K562 (cell line): ENCODE data around the gene LY6G6C. TPM values are rescaled to one million over a fixed set of nuclear protein-coding genes. Genes with fewer than 3 reads are reported as not detected.

Source experiments
- ATAC-seq: fragments of 200-7000 bp; cut with Tn5 transposase; 3 replicates; pipeline ENCODE4 v1.9.1; 2020; ENCODE audit warnings: moderate library complexity
- BruUV-seq: library from RNA; stranded (reverse); fragments of 400-500 nt; replicated peaks from 2 replicates; lab custom pipeline; 2021; lab: Mats Ljungman, UMichigan
- CTCF ChIA-PET: fragments of 300-600 bp; formaldehyde crosslinking; extraction: SDS; loops from one replicate; lab custom pipeline; 2021; ENCODE audit warnings: low intra/inter-chr PET ratio; lab: Yijun Ruan, JAX
- POLR2A ChIA-PET: fragments of 300-600, 350-650 bp; sonication (Branson Sonifier 250); formaldehyde crosslinking; extraction: SDS; loops from one replicate; lab custom pipeline; 2021; ENCODE audit warnings: antibody characterized with exemption, inconsistent platforms; lab: Yijun Ruan, JAX
- DNase-seq, 4 experiments: peaks; one replicate each; pipeline versions ENCODE4 v3.0.0 to v3.0.0-alpha.2; 2011 to 2018; ENCODE audit warnings: low spot score in 3 of 4, mixed read lengths in 3 of 4; ENCODE audit errors: extremely low read depth in 1 of 4
- FAIRE-seq: peaks from 2 replicates; lab custom pipeline; 2011; peaks lifted over from hg19 to GRCh38; lab: Jason Lieb, UNC
- H2AFZ ChIP-seq: 2 replicates; pipeline ENCODE4 v1.6.0; 2011; ENCODE audit warnings: low read depth, low read length, control low read depth, inconsistent platforms
- H3K27ac ChIP-seq: fragments of 200-600 bp; 3 replicates; pipeline ENCODE4 v1.8.0; 2011; ENCODE audit warnings: low read depth, mild to moderate bottlenecking, control low read depth, inconsistent platforms, low read length, moderate library complexity, mixed read lengths; ENCODE audit errors: extremely low read depth
- H3K27me3 ChIP-seq, 2 experiments: fragments of 300-600 bp in 1 of 2; 2 replicates in 1 of 2; 3 replicates in 1 of 2; pipeline versions ENCODE4 v1.6.0 to v1.8.0; 2011; ENCODE audit warnings: inconsistent platforms in 2 of 2, low read length in 2 of 2, mild to moderate bottlenecking in 1 of 2, mixed read lengths in 1 of 2, moderate library complexity in 1 of 2; ENCODE audit not compliant: control insufficient read depth in 2 of 2, insufficient read depth in 2 of 2
- H3K36me3 ChIP-seq: fragments of 300-600 bp; 3 replicates; pipeline ENCODE4 v1.8.0; 2011; ENCODE audit warnings: mild to moderate bottlenecking, low read length, inconsistent platforms; ENCODE audit not compliant: control insufficient read depth, insufficient read depth
- H3K4me1 ChIP-seq, 2 experiments: fragments of 200-600 bp in 1 of 2; replicated peaks in 1 of 2; 2 replicates in 1 of 2; 3 replicates in 1 of 2; pipeline versions ENCODE4 v1.5.1 to v1.8.0; 2011; ENCODE audit warnings: inconsistent platforms in 2 of 2, low read length in 2 of 2, mild to moderate bottlenecking in 1 of 2, mixed read lengths in 1 of 2, moderate library complexity in 1 of 2; ENCODE audit not compliant: control insufficient read depth in 2 of 2, insufficient read depth in 2 of 2
- H3K4me2 ChIP-seq: 2 replicates; pipeline ENCODE4 v1.6.1; 2011; ENCODE audit warnings: low read length, control low read depth, inconsistent platforms, mixed read lengths; ENCODE audit not compliant: insufficient read depth
- H3K4me3 ChIP-seq: fragments of 200-600 bp; sonication (generic), shearing (Covaris generic); 2 replicates; pipeline ENCODE4 v1.5.1; 2016; ENCODE audit warnings: control low read depth, inconsistent platforms
- H3K79me2 ChIP-seq: fragments of 200-600 bp; 3 replicates; pipeline ENCODE4 v1.8.0; 2011; ENCODE audit warnings: low read length, inconsistent platforms; ENCODE audit not compliant: control insufficient read depth, insufficient read depth
- H3K9ac ChIP-seq, 2 experiments: 2 replicates each; pipeline versions ENCODE4 v1.6.0 to v1.6.1; 2011; ENCODE audit warnings: low read depth in 2 of 2, low read length in 2 of 2, control low read depth in 1 of 2, inconsistent platforms in 1 of 2, mild to moderate bottlenecking in 1 of 2, mixed read lengths in 1 of 2; ENCODE audit not compliant: insufficient read depth in 1 of 2
- H3K9me1 ChIP-seq: one replicate; pipeline ENCODE4 v1.6.0; 2011; ENCODE audit warnings: inconsistent platforms, mild to moderate bottlenecking, low read length, moderate library complexity; ENCODE audit not compliant: control insufficient read depth, insufficient read depth
- H3K9me3 ChIP-seq: replicated peaks from 2 replicates; pipeline ENCODE4 v1.5.1; 2011; ENCODE audit warnings: low read depth, low read length, inconsistent platforms; ENCODE audit not compliant: control insufficient read depth, insufficient read depth
- H4K20me1 ChIP-seq: replicated peaks from 2 replicates; pipeline ENCODE4 v1.6.1; 2011; ENCODE audit warnings: low read length, inconsistent platforms, mixed read lengths; ENCODE audit not compliant: control insufficient read depth, insufficient read depth
- BMI1 ChIP-seq: fragments of 150-350 bp; IDR thresholded peaks from 2 replicates; pipeline ENCODE4 v1.6.1; 2014; ENCODE audit warnings: low read length
- ERF ChIP-seq: fragments of 450-650 bp; formaldehyde crosslinking; IDR thresholded peaks from 2 replicates; pipeline ENCODE4 v1.4.0; 2020; ENCODE audit warnings: mild to moderate bottlenecking, mixed read lengths
- FOXP1 ChIP-seq: sonication (generic); formaldehyde crosslinking; IDR thresholded peaks from 2 replicates; pipeline ENCODE4 v1.8.0; 2022; ENCODE audit warnings: mild to moderate bottlenecking, missing genetic modification reagents
- FOXP4 ChIP-seq: sonication (generic); formaldehyde crosslinking; IDR thresholded peaks from 2 replicates; pipeline ENCODE4 v1.8.0; 2022; ENCODE audit warnings: mild to moderate bottlenecking, missing genetic modification reagents, borderline replicate concordance
- HINFP ChIP-seq: fragments of 450-650 bp; conservative IDR thresholded peaks from 2 replicates; pipeline ENCODE4 v1.6.1; 2016; ENCODE audit warnings: missing genetic modification characterization, low read depth, mild to moderate bottlenecking, control low read depth, missing compliant biosample characterization
- MIER1 ChIP-seq: fragments of 450-650 bp; IDR thresholded peaks from 2 replicates; pipeline ENCODE4 v1.6.1; 2016; ENCODE audit warnings: antibody characterized with exemption, mild to moderate bottlenecking, low read depth
- NKRF ChIP-seq: fragments of 450-650 bp; IDR thresholded peaks from 2 replicates; pipeline ENCODE4 v1.6.1; 2016; ENCODE audit warnings: borderline replicate concordance
- RBBP5 ChIP-seq: fragments of 200-600 bp; sonication (generic); IDR thresholded peaks from 2 replicates; pipeline ENCODE4 v1.6.1; 2012; ENCODE audit warnings: borderline replicate concordance, mild to moderate bottlenecking, low read length, control low read depth, inconsistent platforms; ENCODE audit not compliant: insufficient read depth, poor library complexity, severe bottlenecking
- SIN3A ChIP-seq, 2 experiments: fragments of 150-350 bp in 1 of 2; IDR thresholded peaks; 2 replicates each; pipeline ENCODE4 v1.6.1; 2011 to 2016; ENCODE audit warnings: borderline replicate concordance in 2 of 2, low read depth in 2 of 2, low read length in 2 of 2, mild to moderate bottlenecking in 2 of 2, moderate library complexity in 2 of 2; ENCODE audit not compliant: control insufficient read depth in 1 of 2
- ZBTB49 ChIP-seq: sonication (generic); formaldehyde crosslinking; IDR thresholded peaks from 2 replicates; pipeline ENCODE4 v1.8.0; 2022; ENCODE audit warnings: missing genetic modification reagents, mild to moderate bottlenecking, borderline replicate concordance
- WGBS: fragments of 100-300 bp; shearing (Covaris generic); methylation state at CpG from one replicate; pipeline ENCODE4 v1.1.6; 2016; ENCODE audit warnings: low coverage, mixed read lengths; ENCODE audit not compliant: insufficient coverage; ENCODE audit errors: missing lambda C conversion rate; 5-methylcytosine and 5-hydroxymethylcytosine counted together
- in situ Hi-C: fragments of 300-500 bp; cut with MboI; formaldehyde crosslinking; loops from 4 replicates; pipeline ENCODE4 v1.15.0; 2018; ENCODE audit warnings: inconsistent platforms, mixed read lengths
- intact Hi-C: fragments of 100-400 bp; cut with micrococcal nuclease; formaldehyde crosslinking; loops from 2 replicates; pipeline ENCODE4 v1.14.2; 2022
- polyA plus RNA-seq, 8 experiments: library from polyadenylated mRNA; depleted of rRNA in 4 of 8; stranded (reverse) in 5 of 8; unstranded in 3 of 8; fragments of >200 nt; fragmentation: Nextera tagmentation in 2 of 8; fragmentation: Illumina TruSeq in 1 of 8; extraction: Ambion mirVana in 2 of 8; extraction: Trizol in 1 of 8; gene quantifications; 2 replicates each; pipeline versions ENCODE4 v1.2.1 to v1.2.3, GENCODE V29; 2011 to 2014; ENCODE audit warnings: inconsistent platforms in 1 of 8, missing spikeins in 1 of 8
- total RNA-seq, 7 experiments: library from RNA; depleted of rRNA in 6 of 7; stranded (reverse); fragments of >200 nt in 6 of 7; fragmentation: Illumina TruSeq in 2 of 7; extraction: Trizol in 2 of 7; gene quantifications; 2 replicates each; pipeline versions ENCODE4 v1.2.1 to v1.2.3, GENCODE V29; 2011 to 2021; ENCODE audit warnings: low replicate concordance in 1 of 7

The LY6G6C gene
- total and polyA plus RNA-seq, 9 of the 15 experiments (the other 6 are each of a cell fraction or from before 2014, with no cell fraction given): 0.06 to 0.20 TPM; not detected in 7

GRCh38 chr6:31701666-31702404, 19.7 kb downstream of the LY6G6C start:
- ChIA-PET POLR2A (interaction anchor here (0.7 to 9.7 kb wide), 16 partner anchors 10 to 137 kb away, joined by 3 to 158 read pairs (median 10); partner anchors contain the start of genes CSNK2B, GPANK1, LY6G6C and LY6G6D), CTCF (interaction anchor here (1.2 kb wide), 1 partner anchor 12 kb away, joined by 3 read pairs; no protein-coding TSS in a partner anchor)
- intact Hi-C loops (loop anchor here (2.0 kb wide), 1 partner anchor 37 kb away; the partner anchor contains the start of gene GPANK1), in situ Hi-C loops (no loop called here)
- ATAC-seq: no peak
- no peaks in the 10 kb centered on the region; the same call in 1 of the 2 replicates for H4K20me1 ChIP-seq
- TSS peak; percentile 60 for BruUV-seq
- H3K4me1 ChIP-seq: peaks cover 22 to 30% of the 10 kb centered on the region in 2 experiments
- FAIRE-seq: no peak
- peaks cover 54% of the 10 kb centered on the region for H3K79me2 ChIP-seq
- peak overlapping the region; percentile 87 for H3K4me2 ChIP-seq
- H3K27me3 ChIP-seq: no peaks in the 10 kb centered on the region
- peak overlapping the region; percentile 68 for H3K4me3 ChIP-seq
- peaks cover 5% of the 10 kb centered on the region for H3K9me1 ChIP-seq
- peaks cover 46% of the 10 kb centered on the region for H3K36me3 ChIP-seq
- peak overlapping the region; percentile 91 for H2AFZ ChIP-seq
- peak overlapping the region; percentile 93 for H3K27ac ChIP-seq
- H3K9me3 ChIP-seq: no peaks in the 10 kb centered on the region
- DNase-seq: no peak
- peak overlapping the region; percentile 93 to 96 for H3K9ac ChIP-seq
- 42% methylated on average over 7 of the region's 7 CpGs for WGBS
- no peak for TF ChIP-seq RBBP5
- TF ChIP-seq BMI1: 0 out of 2 replicates have a peak, but pooled peaks have one; percentile 45
- peak; percentile 69; the same call in 1 of the 2 replicates for TF ChIP-seq FOXP1 (CRISPR knock-in tag)
- TF ChIP-seq SIN3A (IDR thresholded peaks at IDR 0.05; ENCODE audit: borderline replicate concordance in 2 of 2, control insufficient read depth in 1 of 2, low read depth in 2 of 2, low read length in 2 of 2): peak in 1 of 2 experiments; percentile 41; a peak in 1 of 4 replicates
- peak; percentile 84; the same call in 1 of the 2 replicates for TF ChIP-seq ZBTB49
- no peak for TF ChIP-seq HINFP (tag)
- TF ChIP-seq ERF: no peak
- 0 out of 2 replicates have a peak, but pooled peaks have one; percentile 52 for TF ChIP-seq MIER1
- TF ChIP-seq FOXP4: 0 out of 2 replicates have a peak, but pooled peaks have one; percentile 42
- TF ChIP-seq NKRF: no peak
